H1 (cell line): ENCODE measurements around the gene NXN.

Experiments used
- ATF3 ChIP-seq: IDR thresholded peaks from 2 replicates; pipeline ENCODE4 v1.6.1; 2011; ENCODE audit warnings: low read depth, mild to moderate bottlenecking, low read length; ENCODE audit not compliant: insufficient read depth
- CBX5 ChIP-seq: fragments of 300-800, 300-1000 bp; sonication (generic); IDR thresholded peaks from 2 replicates; pipeline ENCODE4 v1.7.1; 2016; ENCODE audit warnings: antibody characterized with exemption, low read length, low read depth
- CTCF ChIP-seq, 3 experiments: IDR thresholded peaks; 1 replicate in 2 of 3; 2 replicates in 1 of 3; pipeline versions ENCODE4 v1.5.1 to v1.6.1; 2011; ENCODE audit warnings: low read length in 3 of 3, mild to moderate bottlenecking in 3 of 3, inconsistent platforms in 2 of 3, low read depth in 1 of 3, moderate library complexity in 1 of 3; ENCODE audit not compliant: insufficient read depth in 1 of 3; ENCODE audit errors: control extremely low read depth in 1 of 3
- POLR2A ChIP-seq, 2 experiments: IDR thresholded peaks; 1 replicate in 1 of 2; 2 replicates in 1 of 2; pipeline ENCODE4 v1.6.1; 2011; ENCODE audit warnings: low read depth in 2 of 2, low read length in 2 of 2, mild to moderate bottlenecking in 2 of 2; ENCODE audit errors: control extremely low read depth in 1 of 2
- POLR2AphosphoS5 ChIP-seq: IDR thresholded peaks from 2 replicates; pipeline ENCODE4 v1.6.1; 2011; ENCODE audit warnings: low read depth, low read length
- RAD21 ChIP-seq, 2 experiments: IDR thresholded peaks in 1 of 2; conservative IDR thresholded peaks in 1 of 2; 2 replicates each; pipeline ENCODE4 v1.6.1; 2011; ENCODE audit warnings: low read depth in 2 of 2, low read length in 2 of 2, improper control_type of control experiment in 1 of 2, inconsistent platforms in 1 of 2, mild to moderate bottlenecking in 1 of 2, moderate library complexity in 1 of 2
- SP1 ChIP-seq: IDR thresholded peaks from 2 replicates; pipeline ENCODE4 v1.6.1; 2011; ENCODE audit warnings: low read depth, low read length
- TAF1 ChIP-seq: IDR thresholded peaks from 2 replicates; pipeline ENCODE4 v1.6.1; 2011; ENCODE audit warnings: mild to moderate bottlenecking, low read depth, low read length
- TCF12 ChIP-seq: IDR thresholded peaks from 2 replicates; pipeline ENCODE4 v1.6.1; 2011; ENCODE audit warnings: low read depth, mild to moderate bottlenecking, low read length

GRCh38 chr17:1003972-1004768, 24.6 kb upstream of the NXN start:
- TF ChIP-seq CTCF (IDR thresholded peaks at IDR 0.05; ENCODE audit: control extremely low read depth in 1 of 3, insufficient read depth in 1 of 3, low read depth in 1 of 3, low read length in 3 of 3), result no peak
- no peak for TF ChIP-seq TAF1
- TF ChIP-seq RAD21 (IDR thresholded peaks at IDR 0.05 in 1 of 2, conservative IDR thresholded peaks at IDR 0.05 in 1 of 2; ENCODE audit: low read depth in 2 of 2, low read length in 2 of 2), result no peak
- TF ChIP-seq TCF12, result no peak
- no peak for TF ChIP-seq ATF3
- TF ChIP-seq POLR2A (IDR thresholded peaks at IDR 0.05; ENCODE audit: control extremely low read depth in 1 of 2, low read depth in 2 of 2, low read length in 2 of 2), result 0 out of 3 replicates have a peak, but pooled peaks of 1 of the 2 experiments have one; percentile 6
- no peak for TF ChIP-seq CBX5
- no peak for TF ChIP-seq SP1
- TF ChIP-seq POLR2AphosphoS5, result no peak
